T47D (cell line): ENCODE measurements around the gene NR1D2.

ENCODE experiments used
- DNase-seq, 2 experiments: peaks; one replicate each; pipeline versions ENCODE4 v3.0.0 to v3.0.0-alpha.2; 2011 to 2012; ENCODE audit warnings: low read depth in 1 of 2, low spot score in 1 of 2
- JUND ChIP-seq: IDR thresholded peaks from 2 replicates; pipeline ENCODE4 v1.6.1; 2012; ENCODE audit warnings: low read depth
- in situ Hi-C: cut with HindIII; loops from 2 replicates; pipeline ENCODE4 v1.10.0; 2016; ENCODE audit warnings: low sequenced_read_pairs, low pct_unique_long_range_greater_than_20kb

NR1D2 gene

DNA sequence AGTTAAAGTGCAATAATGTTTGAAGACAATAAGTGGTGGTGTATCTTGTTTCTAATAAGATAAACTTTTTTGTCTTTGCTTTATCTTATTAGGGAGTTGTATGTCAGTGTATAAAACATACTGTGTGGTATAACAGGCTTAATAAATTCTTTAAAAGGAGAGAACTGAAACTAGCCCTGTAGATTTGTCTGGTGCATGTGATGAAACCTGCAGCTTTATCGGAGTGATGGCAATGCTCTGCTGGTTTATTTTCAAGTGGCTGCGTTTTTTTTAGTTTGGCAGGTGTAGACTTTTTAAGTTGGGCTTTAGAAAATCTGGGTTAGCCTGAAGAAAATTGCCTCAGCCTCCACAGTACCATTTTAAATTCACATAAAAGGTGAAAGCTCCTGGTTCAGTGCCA is 25.5 kb upstream of the NR1D2 start:
- in situ Hi-C loops, result no loop called here
- no peak for TF ChIP-seq JUND
- no peak for DNase-seq

DNA sequence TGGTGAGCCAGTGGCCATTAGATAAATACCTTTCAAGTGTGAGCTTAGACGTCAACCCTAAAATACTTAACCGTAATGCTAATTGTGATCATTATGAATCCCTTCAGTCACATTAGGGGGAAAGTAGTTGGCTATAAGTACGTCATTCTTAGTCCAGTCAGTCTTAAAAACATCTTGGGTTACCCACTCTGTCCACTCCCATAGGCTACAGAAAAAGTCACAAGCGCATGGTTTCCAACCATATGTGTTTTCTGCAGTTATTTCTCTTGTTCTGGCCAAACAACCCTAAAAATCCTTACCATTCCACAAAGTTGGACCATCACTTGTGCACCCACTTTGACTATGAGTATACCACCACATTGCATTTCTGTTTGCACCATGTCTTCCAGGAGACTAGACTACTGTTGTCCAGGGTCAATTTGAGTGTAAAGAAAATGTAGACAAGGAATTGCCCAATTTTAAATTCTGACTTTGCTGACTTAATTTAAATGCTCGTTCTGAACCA is 24.9 kb upstream of the NR1D2 start:
- TF ChIP-seq JUND, result no peak
- in situ Hi-C loops, result no loop called here
- no peak for DNase-seq

DNA sequence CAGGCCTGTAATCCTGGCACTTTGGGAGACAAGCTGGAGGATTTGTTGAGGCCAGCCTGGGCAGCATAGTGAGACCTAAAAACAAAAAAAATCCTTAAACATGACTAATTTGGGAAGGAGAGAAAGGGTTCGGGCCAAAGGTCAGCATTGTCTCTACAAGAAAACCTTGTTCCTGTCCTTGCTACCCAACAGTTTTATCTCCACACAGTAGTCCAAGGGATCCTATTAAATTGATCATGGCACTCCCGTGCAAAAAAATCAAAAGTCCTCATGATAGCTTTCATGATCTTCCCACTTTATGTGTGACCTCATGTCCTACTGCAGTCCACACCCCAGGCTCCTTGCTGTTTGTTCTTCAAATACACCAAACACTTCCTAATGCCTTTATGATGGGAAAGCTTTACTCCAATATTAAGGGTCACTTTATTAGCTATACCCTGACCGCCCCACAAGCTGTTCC is 24.0 kb upstream of the NR1D2 start:
- DNase-seq, result peak in 1 of 2 experiments; percentile 23
- in situ Hi-C loops, result no loop called here
- TF ChIP-seq JUND, result no peak

DNA sequence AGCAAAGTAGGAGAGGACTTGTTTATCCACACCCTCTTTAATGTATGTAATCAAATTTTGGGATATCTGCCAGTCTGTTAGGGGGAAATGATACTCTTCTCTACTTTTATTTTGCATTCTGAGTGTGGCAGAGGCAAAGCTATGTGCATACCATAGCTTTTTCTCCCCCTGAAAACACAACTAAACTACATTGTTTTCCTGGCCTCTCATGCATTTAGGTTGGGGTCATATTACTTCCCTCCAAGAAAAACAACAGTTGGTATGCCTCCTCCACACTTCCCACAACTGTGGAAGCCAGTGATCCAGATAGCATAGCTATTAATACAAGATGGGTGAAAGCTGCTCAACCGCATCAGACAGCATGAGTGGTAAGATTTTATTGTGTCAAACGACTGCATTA is 21.3 kb upstream of the NR1D2 start:
- in situ Hi-C loops, result no loop called here
- DNase-seq, result no peak
- TF ChIP-seq JUND, result no peak

GRCh38 chr3:23926246-23926645 is 18.8 kb upstream of the NR1D2 start:
- in situ Hi-C loops, result no loop called here
- TF ChIP-seq JUND, result no peak
- no peak for DNase-seq

GRCh38 chr3:23926736-23927135 is 18.4 kb upstream of the NR1D2 start:
- no peak for DNase-seq
- TF ChIP-seq JUND, result no peak
- in situ Hi-C loops, result no loop called here

- no peak for DNase-seq
- in situ Hi-C loops, result no loop called here
- TF ChIP-seq JUND, result no peak
Observed at GRCh38 chr3:23928524-23928923, 16.6 kb upstream of the NR1D2 start.

- TF ChIP-seq JUND, result no peak
- no peak for DNase-seq
- in situ Hi-C loops, result no loop called here
Observed at GRCh38 chr3:23931597-23931996, 13.5 kb upstream of the NR1D2 start.

GRCh38 chr3:23932571-23932970 is 12.5 kb upstream of the NR1D2 start:
- in situ Hi-C loops, result no loop called here
- no peak for DNase-seq
- no peak for TF ChIP-seq JUND

GRCh38 chr3:23934253-23934652 is 10.8 kb upstream of the NR1D2 start:
- DNase-seq, result no peak
- in situ Hi-C loops, result no loop called here
- no peak for TF ChIP-seq JUND

DNA sequence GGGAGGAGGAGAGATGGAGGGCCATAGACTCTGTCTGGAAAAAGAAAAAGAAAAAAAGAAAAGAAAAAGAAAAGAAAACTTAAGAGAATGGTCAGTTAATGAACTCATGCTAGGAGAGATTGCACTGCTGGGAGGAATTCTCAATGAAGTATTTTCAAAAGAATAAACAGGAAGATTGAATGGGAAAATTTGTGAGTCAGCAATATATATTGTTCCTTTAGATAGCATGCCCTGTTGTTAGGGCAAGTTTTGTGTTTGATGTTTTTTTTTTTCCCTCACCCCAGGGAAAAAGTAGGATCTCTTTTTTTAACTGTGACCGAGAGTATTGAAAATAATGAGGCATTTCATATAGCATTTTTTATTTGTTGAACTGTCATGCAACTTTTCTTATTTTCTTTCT is 7.8 kb upstream of the NR1D2 start:
- DNase-seq, result no peak
- TF ChIP-seq JUND, result no peak
- in situ Hi-C loops, result no loop called here

GRCh38 chr3:23938688-23939087 is 6.4 kb upstream of the NR1D2 start:
- in situ Hi-C loops, result no loop called here
- no peak for TF ChIP-seq JUND
- DNase-seq, result no peak

DNA sequence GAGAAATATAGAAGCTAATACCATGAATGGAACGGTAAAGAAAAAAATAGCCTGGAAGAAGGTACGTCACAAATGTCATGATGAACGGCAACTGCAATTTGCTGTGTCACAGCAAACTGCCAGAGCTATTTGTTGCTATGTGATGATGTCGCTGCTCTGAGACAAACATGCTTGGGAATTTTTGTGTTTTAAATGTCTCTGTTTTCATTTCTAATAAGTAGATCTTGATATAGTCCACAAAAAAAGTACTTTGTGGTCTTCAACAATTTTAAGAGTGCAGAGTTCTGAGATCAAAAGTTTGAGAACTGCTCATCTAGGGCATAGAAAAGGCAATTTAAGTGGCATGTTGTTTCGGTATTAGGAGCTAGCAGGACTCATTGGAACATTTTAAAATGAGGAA is 4.3 kb upstream of the NR1D2 start:
- TF ChIP-seq JUND, result no peak
- no peak for DNase-seq
- in situ Hi-C loops, result no loop called here

- in situ Hi-C loops, result no loop called here
- TF ChIP-seq JUND, result no peak
- DNase-seq, result no peak
Observed at GRCh38 chr3:23941440-23941839, 3.6 kb upstream of the NR1D2 start.
